GM12878 (cell line): ENCODE results near the gene ERC2. TPM values are rescaled to one million over a fixed set of nuclear protein-coding genes. Genes with fewer than 3 reads are reported as not detected.
A peak's percentile ranks its signal among the peaks of the same experiment; 100 is the strongest.

Experiments used
- ATAC-seq: fragments of 200-7000 bp; cut with Tn5 transposase; 3 replicates; pipeline ENCODE4 v1.9.1; 2020; ENCODE audit warnings: mild to moderate bottlenecking, moderate library complexity
- BruUV-seq: library from RNA; stranded (reverse); fragments of 400-500 nt; replicated peaks from 2 replicates; lab custom pipeline; 2021; lab: Mats Ljungman, UMichigan
- CTCF ChIA-PET: fragments of 300-600 bp; sonication (Branson Sonifier 250); formaldehyde crosslinking; extraction: SDS; loops from one replicate; lab custom pipeline; 2021; ENCODE audit warnings: inconsistent platforms; lab: Yijun Ruan, JAX
- POLR2A ChIA-PET: fragments of 350-600 bp; formaldehyde crosslinking; extraction: SDS; loops from one replicate; lab custom pipeline; 2021; ENCODE audit warnings: inconsistent platforms; lab: Charles Lee
- RAD21 ChIA-PET: fragments of 300-600 bp; sonication (Branson Sonifier 250); formaldehyde crosslinking; loops from one replicate; lab custom pipeline; 2023; ENCODE audit warnings: antibody characterized with exemption; ENCODE audit not compliant: unreplicated experiment; lab: Charles Lee
- SMC1A ChIA-PET: fragments of 300-600 bp; sonication (Branson Sonifier 250); formaldehyde crosslinking; loops from one replicate; lab custom pipeline; 2023; ENCODE audit not compliant: unreplicated experiment, uncharacterized antibody; lab: Charles Lee
- DNase-seq: peaks from one replicate; pipeline ENCODE4 v3.0.0-alpha.2; 2011; ENCODE audit warnings: low read depth, low spot score
- FAIRE-seq: peaks from 3 replicates; lab custom pipeline; 2011; peaks lifted over from hg19 to GRCh38; lab: Jason Lieb, UNC
- H2AFZ ChIP-seq: 2 replicates; pipeline ENCODE4 v1.6.0; 2011; ENCODE audit warnings: low read depth, low read length, control low read depth; ENCODE audit not compliant: control insufficient read depth
- H3K27ac ChIP-seq: 2 replicates; pipeline ENCODE4 v1.5.1; 2011; ENCODE audit warnings: control low read depth; ENCODE audit not compliant: control insufficient read depth, insufficient read depth
- H3K27me3 ChIP-seq, 2 experiments: replicated peaks in 1 of 2; 2 replicates each; pipeline versions ENCODE4 v1.6.0 to v1.6.1; 2011; ENCODE audit warnings: low read length in 1 of 2; ENCODE audit not compliant: control insufficient read depth in 2 of 2, insufficient read depth in 2 of 2
- H3K36me3 ChIP-seq, 2 experiments: 2 replicates each; pipeline ENCODE4 v1.5.1; 2011; ENCODE audit warnings: low read length in 1 of 2; ENCODE audit not compliant: control insufficient read depth in 2 of 2, insufficient read depth in 2 of 2
- H3K4me1 ChIP-seq: 2 replicates; pipeline ENCODE4 v1.6.1; 2011; ENCODE audit warnings: mild to moderate bottlenecking, low read length, moderate library complexity, mixed read lengths; ENCODE audit not compliant: control insufficient read depth, insufficient read depth
- H3K4me2 ChIP-seq: 2 replicates; pipeline ENCODE4 v1.6.0; 2011; ENCODE audit warnings: control low read depth; ENCODE audit not compliant: control insufficient read depth, insufficient read depth
- H3K4me3 ChIP-seq: fragments of 200-600 bp; sonication (generic); 2 replicates; pipeline ENCODE4 v1.5.1; 2016
- H3K79me2 ChIP-seq: 2 replicates; pipeline ENCODE4 v1.6.0; 2011; ENCODE audit warnings: low read length; ENCODE audit not compliant: control insufficient read depth, insufficient read depth
- H3K9ac ChIP-seq: 2 replicates; pipeline ENCODE4 v1.8.0; 2011; ENCODE audit warnings: low read length, control low read depth, mixed read lengths; ENCODE audit not compliant: control insufficient read depth, insufficient read depth
- H3K9me3 ChIP-seq: replicated peaks from 3 replicates; pipeline ENCODE4 v1.5.1; 2011; ENCODE audit warnings: mild to moderate bottlenecking, low read length; ENCODE audit not compliant: control insufficient read depth, insufficient read depth
- H4K20me1 ChIP-seq: 2 replicates; pipeline ENCODE4 v1.6.0; 2011; ENCODE audit not compliant: control insufficient read depth, insufficient read depth
- EGR1 ChIP-seq, 2 experiments: IDR thresholded peaks; 1 replicate in 1 of 2; 2 replicates in 1 of 2; pipeline ENCODE4 v1.6.1; 2011 to 2012; ENCODE audit warnings: low read depth in 2 of 2, low read length in 2 of 2, borderline replicate concordance in 1 of 2, mild to moderate bottlenecking in 1 of 2, moderate library complexity in 1 of 2
- EZH2 ChIP-seq: IDR thresholded peaks from 2 replicates; pipeline ENCODE4 v1.6.1; 2012; ENCODE audit warnings: low read depth, mild to moderate bottlenecking, control low read depth, inconsistent platforms, low read length, borderline replicate concordance; ENCODE audit not compliant: control insufficient read depth
- FOXM1 ChIP-seq: IDR thresholded peaks from 2 replicates; pipeline ENCODE4 v1.6.1; 2012; ENCODE audit warnings: low read depth, mild to moderate bottlenecking, inconsistent platforms, low read length, moderate library complexity
- SUZ12 ChIP-seq: fragments of 200-600 bp; sonication (generic); IDR thresholded peaks from one replicate; pipeline ENCODE4 v1.6.1; 2018; ENCODE audit warnings: antibody characterized with exemption, mild to moderate bottlenecking; ENCODE audit not compliant: unreplicated experiment
- WGBS: methylation state at CpG from one replicate; pipeline ENCODE4 v1.1.6; 2016; ENCODE audit warnings: low lambda C conversion rate; ENCODE audit not compliant: insufficient replicate concordance, insufficient coverage; ENCODE audit errors: missing lambda C conversion rate; 5-methylcytosine and 5-hydroxymethylcytosine counted together
- in situ Hi-C: fragments of 300-500 bp; cut with MboI; formaldehyde crosslinking; loops from 9 replicates; pipeline ENCODE4 v1.14.3; 2018; ENCODE audit warnings: mixed read lengths
- intact Hi-C: fragments of 100-400 bp; cut with micrococcal nuclease; formaldehyde crosslinking; loops from one replicate; pipeline ENCODE4 v1.14.2; 2022; ENCODE audit not compliant: unreplicated experiment
- polyA plus RNA-seq, 11 experiments: library from polyadenylated mRNA; depleted of rRNA in 4 of 11; unstranded in 6 of 11; stranded (reverse) in 5 of 11; fragments of >200 nt; fragmentation: Nextera tagmentation in 4 of 11; fragmentation: Illumina TruSeq in 1 of 11; extraction: Ambion mirVana in 4 of 11; extraction: Trizol in 1 of 11; gene quantifications; 1 replicate in 1 of 11; 2 replicates in 10 of 11; pipeline versions ENCODE4 v1.2.1 to v1.2.3, GENCODE V29; 2011 to 2016; ENCODE audit warnings: inconsistent platforms in 2 of 11, missing spikeins in 2 of 11, low read depth in 1 of 11
- total RNA-seq, 4 experiments: library from RNA; depleted of rRNA in 3 of 4; stranded (reverse); fragments of >200 nt in 3 of 4; fragmentation: Illumina TruSeq in 1 of 4; extraction: Trizol in 1 of 4; gene quantifications; 2 replicates each; pipeline versions ENCODE4 v1.2.1 to v1.2.3, GENCODE V29; 2013 to 2021
- TF ChIP-seq, protein P1 (sequence below), 3 experiments: IDR thresholded peaks in 2 of 3; conservative IDR thresholded peaks in 1 of 3; 2 replicates each; pipeline ENCODE4 v1.5.1; 2011; ENCODE audit warnings: low read depth in 3 of 3, low read length in 3 of 3, mild to moderate bottlenecking in 3 of 3, control low read depth in 2 of 3, moderate library complexity in 2 of 3, inconsistent platforms in 1 of 3, mixed read lengths in 1 of 3; ENCODE audit not compliant: control insufficient read depth in 2 of 3, insufficient read depth in 1 of 3; ENCODE audit errors: extremely low read depth in 1 of 3

The ERC2 gene
- total and polyA plus RNA-seq, 10 of the 15 experiments (the other 5 are each of a cell fraction or from before 2014, with no cell fraction given), result 0.06 to 1.4 (median 0.12) TPM; not detected in 3

DNA sequence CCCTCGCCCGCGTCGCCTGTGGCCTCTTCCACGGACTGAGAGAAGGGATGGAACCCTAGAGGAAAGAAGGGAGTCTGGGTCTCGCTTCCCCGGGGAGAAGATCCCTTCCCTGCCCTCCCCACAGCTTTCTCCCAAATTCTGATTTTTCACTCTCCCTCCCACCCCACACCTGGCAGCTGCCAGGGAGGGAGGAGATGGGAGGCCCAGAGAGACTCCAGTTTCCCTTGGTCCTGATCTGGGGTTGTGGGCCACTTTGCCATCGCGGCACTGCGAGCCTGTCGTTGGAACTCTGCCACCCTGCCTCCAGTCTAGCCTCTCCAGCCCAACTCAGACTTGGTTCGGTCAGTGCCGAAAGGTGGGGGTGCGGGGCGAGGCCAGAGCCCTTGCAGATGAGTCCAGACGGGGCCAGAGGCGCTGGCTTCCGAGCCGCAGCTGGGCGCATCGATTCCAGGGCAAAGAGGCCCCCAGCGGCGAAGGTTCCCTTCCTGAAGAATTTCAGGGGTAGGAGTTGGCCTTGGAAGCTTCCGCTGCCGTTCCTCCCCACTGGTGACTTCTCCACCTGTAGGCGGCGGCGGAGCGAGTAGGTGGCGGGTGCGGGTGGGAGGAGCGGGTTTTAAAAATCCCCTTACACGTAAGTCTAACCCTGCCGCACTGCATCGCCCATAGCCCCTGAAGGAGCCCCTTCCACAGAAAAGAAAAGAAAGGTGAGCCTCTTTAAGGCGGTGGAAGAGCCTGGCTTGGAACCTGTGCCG, 986.3 kb downstream of the ERC2 start:
- ChIA-PET CTCF (interaction anchor here (0.8 to 1.0 kb wide), 2 partner anchors 238 to 264 kb away, joined by 3 read pairs; no protein-coding TSS in a partner anchor), RAD21 (no interaction called here), POLR2A (no interaction called here), SMC1A (no interaction called here)
- 0 out of 3 replicates have a peak, but pooled peaks of 1 of the 2 experiments have one; percentile 12 for TF ChIP-seq EGR1 (IDR thresholded peaks at IDR 0.05; ENCODE audit: borderline replicate concordance in 1 of 2, low read depth in 2 of 2, low read length in 2 of 2)
- TF ChIP-seq, protein P1, sequence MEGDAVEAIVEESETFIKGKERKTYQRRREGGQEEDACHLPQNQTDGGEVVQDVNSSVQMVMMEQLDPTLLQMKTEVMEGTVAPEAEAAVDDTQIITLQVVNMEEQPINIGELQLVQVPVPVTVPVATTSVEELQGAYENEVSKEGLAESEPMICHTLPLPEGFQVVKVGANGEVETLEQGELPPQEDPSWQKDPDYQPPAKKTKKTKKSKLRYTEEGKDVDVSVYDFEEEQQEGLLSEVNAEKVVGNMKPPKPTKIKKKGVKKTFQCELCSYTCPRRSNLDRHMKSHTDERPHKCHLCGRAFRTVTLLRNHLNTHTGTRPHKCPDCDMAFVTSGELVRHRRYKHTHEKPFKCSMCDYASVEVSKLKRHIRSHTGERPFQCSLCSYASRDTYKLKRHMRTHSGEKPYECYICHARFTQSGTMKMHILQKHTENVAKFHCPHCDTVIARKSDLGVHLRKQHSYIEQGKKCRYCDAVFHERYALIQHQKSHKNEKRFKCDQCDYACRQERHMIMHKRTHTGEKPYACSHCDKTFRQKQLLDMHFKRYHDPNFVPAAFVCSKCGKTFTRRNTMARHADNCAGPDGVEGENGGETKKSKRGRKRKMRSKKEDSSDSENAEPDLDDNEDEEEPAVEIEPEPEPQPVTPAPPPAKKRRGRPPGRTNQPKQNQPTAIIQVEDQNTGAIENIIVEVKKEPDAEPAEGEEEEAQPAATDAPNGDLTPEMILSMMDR (IDR thresholded peaks at IDR 0.05 in 2 of 3, conservative IDR thresholded peaks at IDR 0.05 in 1 of 3; ENCODE audit: control insufficient read depth in 2 of 3, extremely low read depth in 1 of 3, insufficient read depth in 1 of 3, low read depth in 3 of 3, low read length in 3 of 3), result peak in 2 of 3 experiments; percentile 21 to 24; a peak in 3 of 6 replicates
- TF ChIP-seq SUZ12, result peak; percentile 64
- no peak for TF ChIP-seq FOXM1
- TF ChIP-seq EZH2, result 0 out of 2 replicates have a peak, but pooled peaks have one; percentile 61
- H3K9me3 ChIP-seq, result no peaks in the 10 kb centered on the region
- peak overlapping the region; percentile 47; the same call in 1 of the 2 replicates for H3K4me3 ChIP-seq
- no peaks in the 10 kb centered on the region for H3K36me3 ChIP-seq
- H2AFZ ChIP-seq, result no peak overlapping the region; the same call in 1 of the 2 replicates
- intact Hi-C loops, result loop anchor here (10.0 kb wide), 1 partner anchor 173 kb away; no protein-coding TSS in a partner anchor
- peak overlapping the region; percentile 68 for H3K4me2 ChIP-seq
- no peaks in the 10 kb centered on the region for H3K79me2 ChIP-seq
- DNase-seq (no peak), FAIRE-seq (no peak), ATAC-seq (peak; percentile 21)
- H3K27me3 ChIP-seq, result peaks cover 12 to 30% of the 10 kb centered on the region in 2 experiments
- in situ Hi-C loops, result loop anchor here (5.0 kb wide), 2 partner anchors 240 to 770 kb away; no protein-coding TSS in a partner anchor
- no peak overlapping the region for H3K9ac ChIP-seq
- no peak overlapping the region for H3K27ac ChIP-seq
- WGBS, result 15% methylated on average over 30 of the region's 37 CpGs
- no TSS peak for BruUV-seq
- H3K4me1 ChIP-seq, result peaks cover 9% of the 10 kb centered on the region; the same call in 1 of the 2 replicates
- no peaks in the 10 kb centered on the region; the same call in 1 of the 2 replicates for H4K20me1 ChIP-seq
